Transverse colon (tissue), 4 donors: ENCODE results near the gene ARL6IP4. TPM values are rescaled to one million over a fixed set of nuclear protein-coding genes. Genes with fewer than 3 reads are reported as not detected.

Source experiments
- DNase-seq: peaks from one replicate; pipeline ENCODE4 v3.0.0-alpha.2; 2019
- H3K27ac ChIP-seq, 4 donors: fragments of 200-600 bp; sonication (generic); 2 replicates each; pipeline ENCODE4 v1.5.1; 2016 to 2018; ENCODE audit warnings: inconsistent platforms in 4 of 4
- H3K27me3 ChIP-seq: fragments of 200-600 bp; sonication (generic); 2 replicates; pipeline ENCODE4 v1.5.1; 2017; ENCODE audit warnings: inconsistent platforms
- H3K36me3 ChIP-seq, 4 donors: fragments of 200-600 bp; sonication (generic); 2 replicates each; pipeline ENCODE4 v1.5.1; 2017 to 2019; ENCODE audit warnings: inconsistent platforms in 4 of 4
- H3K4me1 ChIP-seq, 4 donors: fragments of 200-600 bp; sonication (generic); 2 replicates each; pipeline ENCODE4 v1.5.1; 2017 to 2020; ENCODE audit warnings: inconsistent platforms in 4 of 4
- H3K4me3 ChIP-seq, 4 donors: fragments of 200-600 bp; sonication (generic); 1 replicate in 1 of 4; 2 replicates in 3 of 4; pipeline versions ENCODE4 v1.5.1 to v1.6.1; 2017 to 2019; ENCODE audit warnings: inconsistent platforms in 4 of 4
- H3K9me3 ChIP-seq, 2 donors: fragments of 200-600 bp; sonication (generic); 2 replicates each; pipeline ENCODE4 v1.5.1; 2017 to 2019; ENCODE audit warnings: inconsistent platforms in 2 of 2
- CTCF ChIP-seq, 5 experiments: fragments of 200-600 bp in 3 of 5; fragments of 450-650 bp in 2 of 5; sonication (generic) in 3 of 5; IDR thresholded peaks; 1 replicate in 2 of 5; 2 replicates in 3 of 5; pipeline ENCODE4 v1.5.1; 2016 to 2017; ENCODE audit warnings: antibody characterized with exemption in 5 of 5, inconsistent platforms in 3 of 5, mild to moderate bottlenecking in 2 of 5, moderate library complexity in 1 of 5
- EP300 ChIP-seq: sonication (generic); formaldehyde crosslinking; IDR thresholded peaks from one replicate; pipeline ENCODE4 v1.6.1; 2017; ENCODE audit warnings: antibody characterized with exemption, low read depth
- POLR2A ChIP-seq: fragments of 450-650 bp; IDR thresholded peaks from one replicate; pipeline ENCODE4 v1.6.1; 2016; ENCODE audit warnings: antibody characterized with exemption, mild to moderate bottlenecking, moderate library complexity
- POLR2AphosphoS5 ChIP-seq, 3 donors: sonication (generic); formaldehyde crosslinking; IDR thresholded peaks; one replicate each; pipeline ENCODE4 v1.6.1; 2016; ENCODE audit warnings: antibody characterized with exemption in 3 of 3
- WGBS, 2 donors: methylation state at CpG; one replicate each; pipeline ENCODE4 v1.1.5; 2018; ENCODE audit warnings: low coverage in 1 of 2; 5-methylcytosine and 5-hydroxymethylcytosine counted together
- in situ Hi-C, 4 donors: fragments of 200-750 bp; cut with MboI; loops; one replicate each; pipeline versions ENCODE4 v1.15.0 to v1.15.1; 2017; ENCODE audit warnings: low sequenced_read_pairs in 3 of 4, low pct_ligation_motif_present in 1 of 4, low pct_unique_long_range_greater_than_20kb in 1 of 4
- intact Hi-C: fragments of 100-400 bp; cut with DNase I; formaldehyde crosslinking; loops from one replicate; pipeline ENCODE4 v1.15.1; 2023; ENCODE audit warnings: low total_unique reads
- total RNA-seq, 4 donors: library from RNA; depleted of rRNA; stranded (reverse); fragments of >200 nt; gene quantifications; one replicate each; pipeline ENCODE4 v1.1.0, GENCODE V29; 2016

Gene ARL6IP4
- total RNA-seq, 4 donors from 2014 or later: 77.4 to 225 (median 184) TPM

GRCh38 chr12:122959566-122960192 is 20.8 kb upstream of the ARL6IP4 start:
- Histone ChIP-seq H3K9me3 (no peaks in the 10 kb centered on the region), H3K36me3 (no peaks in the 10 kb centered on the region), H3K27ac (no peak overlapping the region), H3K4me3 (no peak overlapping the region), H3K27me3 (no peaks in the 10 kb centered on the region), H3K4me1 (peaks cover 0 to 33% (median 20%) of the 10 kb centered on the region in 4 donors)
- no peak for DNase-seq
- TF ChIP-seq POLR2A: no peak
- TF ChIP-seq CTCF (IDR thresholded peaks at IDR 0.05): no peak
- no peak for TF ChIP-seq EP300
- TF ChIP-seq POLR2AphosphoS5 (IDR thresholded peaks at IDR 0.05): no peak
- in situ Hi-C loops: loop anchor here in 3 of 4 donors (10.0 to 25.0 kb wide), 3 partner anchors 85 to 322 kb away; no protein-coding TSS in a partner anchor
- intact Hi-C loops: loop anchor here (10.0 kb wide), 1 partner anchor 155 kb away; no protein-coding TSS in a partner anchor
- 93 to 100% methylated on average over 1 to 34 of the region's 35 CpGs for WGBS, 2 donors

- in situ Hi-C loops: loop anchor here in 1 of 4 donors (25.0 kb wide), 1 partner anchor 323 kb away; no protein-coding TSS in a partner anchor
- TF ChIP-seq POLR2A (no peak), POLR2AphosphoS5 (IDR thresholded peaks at IDR 0.05) (no peak), EP300 (no peak), CTCF (IDR thresholded peaks at IDR 0.05) (no peak)
- no peak overlapping the region for H3K27ac ChIP-seq
- no peaks in the 10 kb centered on the region for H3K9me3 ChIP-seq
- intact Hi-C loops: no loop called here
- no peaks in the 10 kb centered on the region for H3K27me3 ChIP-seq
- WGBS, 2 donors: 94% methylated on average over 8 of the region's 8 CpGs; no CpG with 5 or more reads in 1 of the 2 donors
- DNase-seq: no peak
- H3K36me3 ChIP-seq: no peaks in the 10 kb centered on the region
- no peak overlapping the region for H3K4me3 ChIP-seq
- H3K4me1 ChIP-seq: peaks cover 1 to 38% (median 21%) of the 10 kb centered on the region in 4 donors
Measured at GRCh38 chr12:122960193-122960569, 20.3 kb upstream of the ARL6IP4 start.

GRCh38 chr12:122961531-122962329 is 18.8 kb upstream of the ARL6IP4 start:
- in situ Hi-C loops (loop anchor here in 1 of 4 donors (25.0 kb wide), 1 partner anchor 324 kb away; no protein-coding TSS in a partner anchor), intact Hi-C loops (no loop called here)
- WGBS, 2 donors: 55% methylated on average over 10 of the region's 10 CpGs; no CpG with 5 or more reads in 1 of the 2 donors
- Histone ChIP-seq H3K36me3 (no peaks in the 10 kb centered on the region), H3K27ac (peak overlapping the region; percentile 48 to 73 (median 64)), H3K4me3 (no peak overlapping the region), H3K4me1 (peaks cover 9 to 50% (median 32%) of the 10 kb centered on the region in 4 donors), H3K9me3 (no peaks in the 10 kb centered on the region), H3K27me3 (no peaks in the 10 kb centered on the region)
- TF ChIP-seq POLR2AphosphoS5 (IDR thresholded peaks at IDR 0.05) (peak in 1 of 3 donors; percentile 16), CTCF (IDR thresholded peaks at IDR 0.05) (no peak)
- peak; percentile 79 for DNase-seq

GRCh38 chr12:122963941-122964265 is 16.6 kb upstream of the ARL6IP4 start:
- in situ Hi-C loops: loop anchor here in 1 of 4 donors (25.0 kb wide), 1 partner anchor 327 kb away; no protein-coding TSS in a partner anchor
- H3K4me1 ChIP-seq: peaks cover 9 to 58% (median 33%) of the 10 kb centered on the region in 4 donors
- intact Hi-C loops: no loop called here
- no peaks in the 10 kb centered on the region for H3K27me3 ChIP-seq
- no peaks in the 10 kb centered on the region for H3K9me3 ChIP-seq
- H3K36me3 ChIP-seq: no peaks in the 10 kb centered on the region
- H3K4me3 ChIP-seq: no peak overlapping the region
- no peak overlapping the region for H3K27ac ChIP-seq
- TF ChIP-seq CTCF (IDR thresholded peaks at IDR 0.05) (no peak), POLR2AphosphoS5 (IDR thresholded peaks at IDR 0.05) (no peak), EP300 (no peak), POLR2A (no peak)
- 49 to 60% methylated on average over 1 to 8 of the region's 8 CpGs for WGBS, 2 donors
- no peak for DNase-seq
